GM18858 (cell line): Measurements from ENCODE around the gene SNAPIN.

Source experiments
- ATAC-seq: cut with Tn5 transposase; IDR thresholded peaks from one replicate; pipeline ENCODE4 v1.9.1; 2021; ENCODE audit not compliant: unreplicated experiment

The SNAPIN gene

DNA sequence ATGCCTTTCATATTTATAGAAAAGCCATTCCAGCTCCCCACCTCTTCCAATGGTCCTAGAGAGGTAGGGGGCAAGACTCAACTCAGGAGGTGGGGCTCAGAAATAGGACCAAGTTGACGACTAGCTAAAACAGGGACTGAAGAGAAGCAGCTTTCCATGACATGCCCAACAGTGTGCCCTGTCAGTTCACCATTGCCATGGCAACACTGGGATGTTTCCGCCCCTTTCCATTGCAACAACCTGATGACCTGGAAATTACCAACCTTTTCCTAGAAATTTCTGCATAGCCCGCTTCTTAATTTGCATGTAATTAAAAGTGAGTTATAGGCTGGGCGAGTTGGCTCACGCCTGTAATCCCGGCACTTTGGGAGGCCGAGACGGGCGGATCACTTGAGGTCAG, 47.0 kb downstream of the SNAPIN start:
- ATAC-seq: no peak

DNA sequence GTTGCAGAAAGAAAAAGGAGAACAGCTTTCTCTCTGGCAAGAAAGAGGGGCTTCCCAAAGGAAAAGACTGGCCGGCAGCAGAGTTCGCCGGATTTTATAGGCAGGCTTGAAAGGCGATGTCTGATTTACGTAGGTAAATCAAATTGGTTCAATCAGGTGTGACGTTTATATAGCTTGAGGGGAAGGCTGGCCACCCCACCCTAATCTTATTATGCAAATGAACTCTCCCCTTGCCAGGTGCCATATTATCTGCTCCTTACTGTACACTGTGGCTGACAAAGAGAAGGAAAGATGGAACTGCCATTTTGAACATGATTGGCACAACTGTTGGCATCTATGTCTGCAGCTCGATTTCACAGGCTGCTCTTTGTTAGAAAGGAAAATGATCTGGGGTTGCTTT, 52.5 kb downstream of the SNAPIN start:
- ATAC-seq: no peak
